Measurements from ENCODE around the gene CACNA1C. TPM values are rescaled to one million over a fixed set of nuclear protein-coding genes. Genes with fewer than 3 reads are reported as not detected.

Gene CACNA1C
- total and polyA plus RNA-seq, 8 donors, result 0.31 to 55.8 (median 7.2) TPM

- WGBS, 5 donors, result 69 to 78% (median 77%) methylated on average over 7 of the region's 7 CpGs
- Histone ChIP-seq H3K27ac (peak overlapping the region in 1 of 5 donors; percentile 79), H3K36me3 (no peaks in the 10 kb centered on the region), H3K9me3 (no peaks in the 10 kb centered on the region), H3K4me1 (peaks cover 0 to 48% (median 15%) of the 10 kb centered on the region in 4 donors), H3K27me3 (no peaks in the 10 kb centered on the region), H3K4me3 (no peak overlapping the region)
- TF ChIP-seq EP300 (IDR thresholded peaks at IDR 0.05) (no peak), POLR2A (IDR thresholded peaks at IDR 0.05) (no peak), CTCF (IDR thresholded peaks at IDR 0.05) (no peak), POLR2AphosphoS5 (IDR thresholded peaks at IDR 0.05) (no peak)
- DNase-seq, result no peak
- intact Hi-C loops (cut with DNase I; ENCODE audit: low total_unique reads), result no loop called here
These were observed 194.3 kb downstream of the CACNA1C start for GRCh38 chr12:2247120-2247519.

- TF ChIP-seq CTCF (IDR thresholded peaks at IDR 0.05) (no peak), POLR2AphosphoS5 (IDR thresholded peaks at IDR 0.05) (no peak), EP300 (IDR thresholded peaks at IDR 0.05) (no peak), POLR2A (IDR thresholded peaks at IDR 0.05) (no peak)
- H3K4me1 ChIP-seq, result peaks cover 0 to 48% (median 15%) of the 10 kb centered on the region in 4 donors
- H3K4me3 ChIP-seq, result no peak overlapping the region
- intact Hi-C loops (cut with DNase I; ENCODE audit: low total_unique reads), result no loop called here
- no peak for DNase-seq
- peak overlapping the region in 2 of 5 donors; percentile 64 to 79 for H3K27ac ChIP-seq
- H3K27me3 ChIP-seq, result no peaks in the 10 kb centered on the region
- no peaks in the 10 kb centered on the region for H3K9me3 ChIP-seq
- H3K36me3 ChIP-seq, result no peaks in the 10 kb centered on the region
- WGBS, 5 donors, result 46 to 67% (median 55%) methylated on average over 5 of the region's 5 CpGs
These were observed 194.8 kb downstream of the CACNA1C start for GRCh38 chr12:2247596-2247995.

- peak; percentile 13 for TF ChIP-seq EP300 (IDR thresholded peaks at IDR 0.05)
- peak; percentile 21 to 73 (median 30) for TF ChIP-seq POLR2AphosphoS5 (IDR thresholded peaks at IDR 0.05)
- no peak for TF ChIP-seq CTCF (IDR thresholded peaks at IDR 0.05)
- TF ChIP-seq POLR2A (IDR thresholded peaks at IDR 0.05), result no peak
- intact Hi-C loops (cut with DNase I; ENCODE audit: low total_unique reads), result no loop called here
- WGBS, 5 donors, result 70 to 87% (median 79%) methylated on average over 14 to 17 of the region's 17 CpGs
- Histone ChIP-seq H3K27ac (peak overlapping the region in 4 of 5 donors; percentile 5 to 79 (median 51)), H3K36me3 (no peaks in the 10 kb centered on the region), H3K27me3 (no peaks in the 10 kb centered on the region), H3K9me3 (no peaks in the 10 kb centered on the region), H3K4me3 (no peak overlapping the region), H3K4me1 (peaks cover 0 to 48% (median 15%) of the 10 kb centered on the region in 4 donors)
- peak in 1 of 2 donors; percentile 54 for DNase-seq
These were observed 195.5 kb downstream of the CACNA1C start for GRCh38 chr12:2248087-2248900.

- DNase-seq, result no peak
- H3K4me3 ChIP-seq, result no peak overlapping the region
- H3K36me3 ChIP-seq, result no peaks in the 10 kb centered on the region
- intact Hi-C loops (cut with DNase I; ENCODE audit: low total_unique reads), result no loop called here
- TF ChIP-seq EP300 (IDR thresholded peaks at IDR 0.05) (no peak), CTCF (IDR thresholded peaks at IDR 0.05) (no peak)
- H3K9me3 ChIP-seq, result no peaks in the 10 kb centered on the region
- H3K27me3 ChIP-seq, result no peaks in the 10 kb centered on the region
- peak overlapping the region in 4 of 5 donors; percentile 5 to 79 (median 51) for H3K27ac ChIP-seq
- H3K4me1 ChIP-seq, result peaks cover 0 to 44% (median 14%) of the 10 kb centered on the region in 4 donors
- WGBS, 5 donors, result 68 to 81% (median 73%) methylated on average over 8 of the region's 8 CpGs
These were observed 196.2 kb downstream of the CACNA1C start for GRCh38 chr12:2248901-2249381.
